HG03064 (cell line): ENCODE measurements around the gene ESPN.

Source experiments
- ATAC-seq: cut with Tn5 transposase; IDR thresholded peaks from one replicate; pipeline ENCODE4 v1.9.1; 2021; ENCODE audit warnings: low read depth; ENCODE audit not compliant: unreplicated experiment

Gene ESPN

GRCh38 chr1:6461538-6462411 lies 37.2 kb downstream of the ESPN start:
- ATAC-seq = no peak

- ATAC-seq = no peak
Measured at GRCh38 chr1:6462412-6463119, 38.0 kb downstream of the ESPN start.

- ATAC-seq = no peak
Measured at GRCh38 chr1:6463120-6463412, 38.5 kb downstream of the ESPN start.

GRCh38 chr1:6464514-6464836 lies 39.9 kb downstream of the ESPN start:
- no peak for ATAC-seq

GRCh38 chr1:6464915-6465314 lies 40.3 kb downstream of the ESPN start:
- no peak for ATAC-seq

- ATAC-seq = no peak
Measured at GRCh38 chr1:6465461-6466005, 41.0 kb downstream of the ESPN start.

- ATAC-seq = no peak
Measured at GRCh38 chr1:6466023-6466422, 41.4 kb downstream of the ESPN start, which contains the start of gene TNFRSF25. Gene TNFRSF25 (minus strand): TSS chr1:6466173. CDS start chr1:6466107, 66 bp downstream.

- ATAC-seq = no peak
Measured at GRCh38 chr1:6466751-6467150, 42.2 kb downstream of the ESPN start.

- no peak for ATAC-seq
Measured at GRCh38 chr1:6467224-6467623, 42.6 kb downstream of the ESPN start.

- no peak for ATAC-seq
Measured at GRCh38 chr1:6467744-6468688, 43.4 kb downstream of the ESPN start.

GRCh38 chr1:6468729-6469461 lies 44.3 kb downstream of the ESPN start:
- ATAC-seq = no peak

- ATAC-seq = no peak
Measured at GRCh38 chr1:6470132-6471085, 45.8 kb downstream of the ESPN start.

GRCh38 chr1:6471086-6471969 lies 46.8 kb downstream of the ESPN start:
- no peak for ATAC-seq

GRCh38 chr1:6471970-6472368 lies 47.4 kb downstream of the ESPN start:
- no peak for ATAC-seq

GRCh38 chr1:6472391-6472790 lies 47.8 kb downstream of the ESPN start:
- ATAC-seq = no peak

GRCh38 chr1:6473156-6473555 lies 48.6 kb downstream of the ESPN start:
- ATAC-seq = no peak

GRCh38 chr1:6473974-6474814 lies 49.6 kb downstream of the ESPN start:
- ATAC-seq = no peak
